Measurements from ENCODE around the gene TBX4.

GRCh38 chr17:61508912-61509311 is 56.7 kb downstream of the TBX4 start:
- no peak for TF ChIP-seq IKZF4 (CRISPR knock-in tag; IDR thresholded peaks at IDR 0.05; ENCODE audit: borderline replicate concordance, low read depth, not compliant biosample characterization)
- TF ChIP-seq ZNF660 (CRISPR knock-in tag; IDR thresholded peaks at IDR 0.05; ENCODE audit: borderline replicate concordance, low read depth), result no peak
- no peak for TF ChIP-seq CTCF (CRISPR knock-in tag; IDR thresholded peaks at IDR 0.05)
- TF ChIP-seq ZNF3 (CRISPR knock-in tag; IDR thresholded peaks at IDR 0.05), result no peak
- TF ChIP-seq ZNF317 (CRISPR knock-in tag; IDR thresholded peaks at IDR 0.05), result no peak

All from HepG2 (cell line).